GM15510 (cell line): ENCODE data around the gene CBFA2T2.

ENCODE experiments used
- POLR2A ChIP-seq: IDR thresholded peaks from 3 replicates; pipeline ENCODE4 v1.6.1; 2011; ENCODE audit warnings: borderline replicate concordance; ENCODE audit not compliant: insufficient read length; ENCODE audit errors: extremely low read depth

The CBFA2T2 gene

GRCh38 chr20:33624399-33624798 lies 134.5 kb downstream of the CBFA2T2 start:
- no peak for TF ChIP-seq POLR2A

GRCh38 chr20:33626190-33626589 lies 136.3 kb downstream of the CBFA2T2 start:
- no peak for TF ChIP-seq POLR2A

- TF ChIP-seq POLR2A = no peak
Measured at GRCh38 chr20:33627577-33628216, 137.8 kb downstream of the CBFA2T2 start.

- TF ChIP-seq POLR2A = no peak
Measured at GRCh38 chr20:33629533-33629932, 139.6 kb downstream of the CBFA2T2 start.

GRCh38 chr20:33629979-33630378 lies 140.1 kb downstream of the CBFA2T2 start:
- TF ChIP-seq POLR2A = no peak

GRCh38 chr20:33630507-33630906 lies 140.6 kb downstream of the CBFA2T2 start:
- no peak for TF ChIP-seq POLR2A

GRCh38 chr20:33635341-33635740 lies 145.4 kb downstream of the CBFA2T2 start:
- no peak for TF ChIP-seq POLR2A

GRCh38 chr20:33636776-33637175 lies 146.9 kb downstream of the CBFA2T2 start:
- no peak for TF ChIP-seq POLR2A

- no peak for TF ChIP-seq POLR2A
Measured at GRCh38 chr20:33640287-33640686, 150.4 kb downstream of the CBFA2T2 start.

GRCh38 chr20:33644313-33645071 lies 154.6 kb downstream of the CBFA2T2 start:
- TF ChIP-seq POLR2A = no peak

GRCh38 chr20:33645072-33645358 lies 155.1 kb downstream of the CBFA2T2 start:
- TF ChIP-seq POLR2A = no peak

GRCh38 chr20:33645396-33645795 lies 155.5 kb downstream of the CBFA2T2 start:
- no peak for TF ChIP-seq POLR2A

- TF ChIP-seq POLR2A = no peak
Measured at GRCh38 chr20:33646191-33646590, 156.3 kb downstream of the CBFA2T2 start.

- TF ChIP-seq POLR2A = no peak
Measured at GRCh38 chr20:33647603-33648395, 157.9 kb downstream of the CBFA2T2 start.

- TF ChIP-seq POLR2A = no peak
Measured at GRCh38 chr20:33648396-33649004, 158.6 kb downstream of the CBFA2T2 start.
